ENCODE results near the gene ATG2B.

The ATG2B gene

GRCh38 chr14:96231526-96232130 lies 131.5 kb downstream of the ATG2B start:
- in situ Hi-C loops (cut with MboI; ENCODE audit: low sequenced_read_pairs), result no loop called here

DNA sequence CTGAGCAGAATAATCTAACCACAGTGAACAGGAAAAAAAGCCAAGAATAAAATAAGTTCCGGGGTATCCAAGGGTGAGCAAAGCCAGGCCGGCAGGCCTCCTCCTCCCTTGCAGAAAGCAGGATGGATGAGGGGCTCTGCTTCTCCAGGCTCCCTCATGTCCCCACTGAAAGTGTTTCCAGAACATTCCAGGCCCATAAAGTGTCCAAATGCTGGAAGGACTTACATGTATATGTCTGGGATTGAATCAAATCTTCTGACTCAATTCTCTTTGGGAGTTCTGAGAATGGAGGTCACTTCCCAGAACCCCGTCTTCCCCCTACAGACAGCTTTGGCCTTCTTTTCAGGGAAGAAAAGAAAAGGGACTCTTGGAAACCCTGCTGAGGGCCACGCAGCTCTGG lies 132.1 kb downstream of the ATG2B start:
- in situ Hi-C loops (cut with MboI; ENCODE audit: low sequenced_read_pairs), result no loop called here

DNA sequence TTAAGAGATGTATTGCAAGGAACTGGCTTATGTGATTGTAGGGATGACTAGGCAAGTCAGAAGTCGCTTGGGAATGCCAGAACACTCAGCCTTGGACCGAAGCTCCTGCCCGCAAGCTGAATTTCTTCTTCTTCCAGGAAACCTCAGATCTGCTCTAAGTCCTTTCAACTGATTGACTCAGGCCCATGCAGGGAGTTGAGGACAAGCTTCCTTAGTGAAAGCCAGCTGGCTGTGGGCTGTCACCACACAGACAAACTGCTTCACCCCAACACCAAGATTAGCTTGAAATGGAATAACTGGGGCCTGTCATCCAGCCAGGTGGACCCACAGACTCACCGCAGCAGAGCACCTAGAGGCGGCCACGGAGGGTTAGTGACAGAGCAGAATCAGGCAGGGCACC lies 133.8 kb downstream of the ATG2B start:
- in situ Hi-C loops (cut with MboI; ENCODE audit: low sequenced_read_pairs), result no loop called here
